Sigmoid colon (tissue), 3 donors: ENCODE results near the gene MYO5C.

ENCODE experiments used
- POLR2A ChIP-seq, 2 donors: fragments of 450-650 bp; IDR thresholded peaks; one replicate each; pipeline ENCODE4 v1.6.1; 2016; ENCODE audit warnings: antibody characterized with exemption in 2 of 2, mild to moderate bottlenecking in 2 of 2, moderate library complexity in 2 of 2
- TF ChIP-seq, protein P1 (sequence below), 4 experiments: fragments of 450-650 bp in 3 of 4; fragments of 200-600 bp in 1 of 4; IDR thresholded peaks; one replicate each; pipeline ENCODE4 v1.5.1; 2016 to 2019; ENCODE audit warnings: antibody characterized with exemption in 4 of 4, mild to moderate bottlenecking in 3 of 4, moderate library complexity in 2 of 4

DNA sequence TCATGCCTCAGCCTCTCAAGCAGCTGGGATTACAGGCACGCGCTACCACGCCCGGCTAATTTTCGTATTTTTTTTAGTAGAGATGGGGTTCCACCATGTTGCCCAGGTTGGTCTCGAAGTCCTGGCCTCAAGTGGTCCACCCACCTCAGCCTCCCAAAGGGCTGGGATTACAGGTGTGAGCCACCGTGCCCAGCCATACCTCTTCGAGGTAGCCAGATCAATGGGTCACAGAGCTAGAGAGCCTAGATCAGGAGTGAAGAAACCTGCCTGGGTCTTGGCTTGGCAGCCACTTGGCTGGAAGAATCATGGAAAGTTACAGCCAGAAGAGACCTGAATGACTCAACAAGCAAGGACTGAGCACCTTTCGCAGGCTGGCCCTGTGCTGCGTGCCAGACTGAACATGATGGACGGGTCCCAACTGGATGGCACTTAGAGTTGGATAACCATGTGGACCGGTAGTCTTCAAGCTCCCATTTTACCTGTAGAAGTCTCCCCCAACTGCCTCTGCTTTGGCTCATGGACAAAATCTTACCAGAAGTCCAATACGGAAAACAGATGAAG is 134.1 kb downstream of the MYO5C start:
- TF ChIP-seq, protein P1, sequence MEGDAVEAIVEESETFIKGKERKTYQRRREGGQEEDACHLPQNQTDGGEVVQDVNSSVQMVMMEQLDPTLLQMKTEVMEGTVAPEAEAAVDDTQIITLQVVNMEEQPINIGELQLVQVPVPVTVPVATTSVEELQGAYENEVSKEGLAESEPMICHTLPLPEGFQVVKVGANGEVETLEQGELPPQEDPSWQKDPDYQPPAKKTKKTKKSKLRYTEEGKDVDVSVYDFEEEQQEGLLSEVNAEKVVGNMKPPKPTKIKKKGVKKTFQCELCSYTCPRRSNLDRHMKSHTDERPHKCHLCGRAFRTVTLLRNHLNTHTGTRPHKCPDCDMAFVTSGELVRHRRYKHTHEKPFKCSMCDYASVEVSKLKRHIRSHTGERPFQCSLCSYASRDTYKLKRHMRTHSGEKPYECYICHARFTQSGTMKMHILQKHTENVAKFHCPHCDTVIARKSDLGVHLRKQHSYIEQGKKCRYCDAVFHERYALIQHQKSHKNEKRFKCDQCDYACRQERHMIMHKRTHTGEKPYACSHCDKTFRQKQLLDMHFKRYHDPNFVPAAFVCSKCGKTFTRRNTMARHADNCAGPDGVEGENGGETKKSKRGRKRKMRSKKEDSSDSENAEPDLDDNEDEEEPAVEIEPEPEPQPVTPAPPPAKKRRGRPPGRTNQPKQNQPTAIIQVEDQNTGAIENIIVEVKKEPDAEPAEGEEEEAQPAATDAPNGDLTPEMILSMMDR (IDR thresholded peaks at IDR 0.05): no peak
- no peak for TF ChIP-seq POLR2A (IDR thresholded peaks at IDR 0.05)
